Superior temporal gyrus (tissue), 1 donor: ENCODE measurements around the gene MMP12.

Experiments used
- DNase-seq: peaks from one replicate; pipeline ENCODE4 v3.0.0-alpha.2; 2016; ENCODE audit errors: extremely low spot score

The MMP12 gene

DNA sequence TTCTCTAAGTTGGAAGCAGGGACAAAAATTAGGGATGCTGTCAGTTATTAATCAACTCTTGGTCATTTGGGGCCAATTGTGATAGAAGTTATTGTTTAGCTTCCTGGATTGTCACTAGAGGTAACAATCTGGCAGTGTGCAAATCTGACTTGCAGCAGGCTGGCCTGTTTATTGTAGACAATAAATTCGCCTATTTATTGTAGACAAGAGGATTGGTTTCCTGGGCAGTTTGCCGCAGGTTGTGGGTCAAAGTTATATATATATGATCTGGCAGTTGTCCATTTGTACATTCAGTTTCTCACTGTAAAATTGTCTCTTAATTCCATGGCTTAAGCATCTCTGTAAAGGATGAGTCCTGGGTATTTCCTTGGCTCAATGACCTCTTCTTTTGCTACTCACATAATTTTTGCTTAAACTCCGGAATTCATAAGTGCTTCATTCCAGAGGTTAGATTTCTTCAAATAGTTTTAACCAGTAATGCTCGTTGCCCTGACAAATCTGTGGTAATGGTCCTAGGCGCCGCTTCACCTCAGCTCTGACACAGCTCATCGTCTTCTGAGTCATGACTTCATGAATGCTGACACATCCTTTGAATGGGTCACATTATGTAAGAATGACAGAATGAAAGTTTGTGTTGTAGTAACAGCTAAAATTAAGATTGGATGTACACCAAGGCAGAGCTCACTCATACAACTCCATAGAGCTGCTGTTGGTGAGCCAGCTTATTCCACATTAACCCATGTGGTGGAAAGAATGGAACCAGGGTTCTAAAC, 23.6 kb downstream of the MMP12 start:
- no peak for DNase-seq

DNA sequence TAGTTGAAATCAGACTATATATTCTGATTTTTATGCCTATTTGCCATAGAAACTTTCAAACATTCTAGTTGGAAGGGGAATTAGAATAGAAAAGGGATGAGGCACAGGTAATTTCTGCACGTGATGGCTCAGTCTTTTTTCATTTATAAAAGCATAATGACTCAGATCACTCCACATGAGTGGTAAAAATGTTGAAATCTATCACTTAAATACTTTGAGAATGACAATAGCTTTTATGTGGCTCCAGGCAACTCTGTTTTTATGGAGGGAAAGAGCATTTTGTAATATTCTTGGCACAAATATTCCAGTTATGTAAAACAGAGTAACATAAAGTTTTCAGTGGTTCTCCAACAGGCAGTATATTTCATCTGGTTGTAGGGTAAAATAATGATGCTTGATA, 25.5 kb downstream of the MMP12 start:
- DNase-seq, result no peak

DNA sequence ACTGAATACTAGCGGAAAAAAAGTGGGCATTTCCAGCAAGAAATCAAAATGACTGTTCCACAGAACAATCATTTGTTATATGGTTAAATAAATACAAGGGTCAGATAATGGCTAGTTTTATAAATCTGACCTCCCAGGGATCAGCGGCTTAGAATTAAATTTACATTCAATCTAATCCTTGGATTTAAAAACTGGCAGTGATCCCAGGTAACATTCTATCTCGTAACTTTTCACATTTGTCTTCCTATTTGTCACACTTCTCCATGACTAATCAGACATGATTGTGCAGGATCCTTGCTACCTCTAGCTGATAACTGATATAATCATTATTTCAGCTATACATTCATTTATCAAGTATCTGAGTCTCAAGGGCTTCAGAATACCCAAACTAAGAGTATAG, 28.5 kb downstream of the MMP12 start:
- DNase-seq, result no peak

- no peak for DNase-seq
Observed at GRCh38 chr11:102843489-102843888, 31.3 kb downstream of the MMP12 start, which contains the start of gene MMP3. Gene MMP3, minus strand, starts transcription at chr11:102843609. Its CDS starts 63 bp downstream, at chr11:102843546.

DNA sequence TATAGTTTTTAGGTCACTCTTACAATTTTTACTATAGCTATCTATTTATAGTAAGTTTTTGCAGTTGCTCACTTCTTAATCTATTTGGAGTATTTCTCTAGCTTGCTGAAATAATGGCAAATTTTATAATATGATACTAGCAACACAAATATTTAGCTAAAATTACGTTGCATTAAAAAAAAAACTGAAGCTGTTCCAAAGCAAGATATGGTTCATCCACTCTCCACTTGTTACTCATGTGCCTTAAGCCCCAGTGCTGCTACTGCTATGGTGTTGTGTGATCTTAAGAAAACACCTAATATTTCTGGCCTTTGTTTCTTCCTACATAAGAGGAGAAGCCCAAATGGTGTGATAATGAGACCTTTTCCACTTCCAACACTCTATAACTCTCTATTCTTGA, 31.9 kb downstream of the MMP12 start:
- DNase-seq, result no peak

GRCh38 chr11:102840018-102840417, 34.8 kb downstream of the MMP12 start:
- DNase-seq, result no peak

- DNase-seq, result no peak
Observed at GRCh38 chr11:102837646-102838045, 37.1 kb downstream of the MMP12 start.

- DNase-seq, result no peak
Observed at GRCh38 chr11:102837156-102837555, 37.6 kb downstream of the MMP12 start.

DNA sequence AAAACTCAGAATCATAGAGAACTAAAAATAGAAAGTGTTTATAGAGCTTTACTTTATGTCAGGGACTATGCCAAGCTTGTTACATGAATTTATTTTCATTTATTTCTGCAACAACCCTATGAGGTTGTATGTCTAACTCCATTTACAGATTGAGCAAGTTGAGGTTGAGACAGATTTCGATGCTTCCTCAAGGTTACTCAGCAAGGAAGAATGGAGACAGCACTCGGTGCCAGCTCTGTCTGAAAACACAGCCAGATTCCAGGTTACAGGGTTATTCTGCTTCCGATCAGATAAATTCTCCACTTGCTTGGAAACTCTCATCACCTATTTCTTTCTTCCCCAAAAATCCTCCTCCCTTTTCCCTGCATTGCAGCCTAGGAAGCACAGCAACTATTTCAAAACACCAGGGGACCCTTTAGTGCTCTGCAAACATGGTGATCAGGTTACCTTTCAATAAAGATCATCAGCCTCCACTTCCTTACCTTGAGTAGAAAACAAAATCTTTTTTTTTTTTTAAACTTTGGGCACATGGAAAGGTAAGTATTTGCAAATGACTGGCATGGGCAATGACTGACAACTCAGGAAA, 38.4 kb downstream of the MMP12 start:
- no peak for DNase-seq

- DNase-seq, result no peak
Observed at GRCh38 chr11:102833731-102834130, 41.1 kb downstream of the MMP12 start.

DNA sequence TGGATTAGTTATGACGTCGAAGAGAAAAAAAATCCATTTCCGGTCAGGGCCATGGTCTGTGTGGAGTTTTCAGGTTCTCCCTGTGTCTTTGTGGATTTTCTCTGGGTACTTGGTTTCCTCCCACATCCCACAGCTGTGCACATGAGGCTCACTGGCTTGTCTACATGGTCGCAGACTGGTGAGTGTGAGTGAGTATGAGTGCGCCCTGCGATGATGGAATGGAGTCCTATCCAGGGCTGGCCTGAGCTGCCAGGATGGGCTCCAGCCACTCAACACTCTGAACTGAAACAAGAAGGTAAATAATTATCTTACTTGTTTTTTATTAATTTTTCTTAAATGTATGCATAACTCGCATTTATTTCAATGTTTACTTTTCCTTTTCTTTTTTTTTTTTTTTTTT, 42.2 kb downstream of the MMP12 start:
- DNase-seq, result no peak

DNA sequence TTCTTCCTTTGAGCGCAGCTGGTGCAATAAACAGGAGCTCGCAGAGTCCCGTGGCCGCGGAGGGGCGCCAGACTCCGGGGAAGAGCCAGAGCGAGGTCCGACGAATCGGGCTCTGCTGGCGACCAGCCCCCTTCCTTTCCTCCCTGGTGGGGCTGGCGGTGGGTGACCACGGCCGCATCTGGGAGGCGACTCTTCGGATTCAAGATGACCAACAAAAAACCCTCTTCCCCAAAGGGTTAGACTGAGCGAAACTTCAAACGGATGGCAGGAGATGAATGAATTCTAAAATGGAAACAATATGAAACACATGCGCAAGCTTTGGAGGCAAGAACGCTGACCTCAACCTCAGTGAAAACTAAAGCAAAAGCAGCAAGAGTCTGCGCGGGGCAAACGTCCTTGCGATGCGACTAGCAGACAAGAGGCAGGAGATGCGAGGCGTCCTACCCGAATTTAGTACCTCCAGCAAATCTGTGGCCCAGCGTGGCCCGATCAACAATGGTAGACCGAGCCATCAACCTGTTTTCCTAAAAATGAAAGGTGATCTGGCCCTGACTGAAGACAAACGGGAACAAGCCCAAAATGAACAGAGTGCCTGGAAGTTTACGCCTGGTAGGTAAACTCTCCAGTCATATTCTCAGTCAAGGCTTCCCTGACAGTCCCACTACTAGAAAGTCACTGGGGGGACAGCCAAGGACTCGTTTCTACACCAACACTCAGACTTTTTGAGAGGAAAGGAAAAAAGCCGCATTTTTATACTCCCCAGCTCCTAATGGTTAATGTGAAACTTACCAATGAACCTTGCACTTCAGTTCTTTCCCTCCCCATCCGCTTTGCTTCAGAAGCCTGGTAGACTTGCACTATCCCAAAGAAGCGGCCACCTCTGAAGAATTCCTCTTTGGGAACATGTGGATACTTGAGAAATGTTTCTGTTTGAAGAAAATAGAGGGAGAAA, 43.0 kb downstream of the MMP12 start:
- no peak for DNase-seq

- DNase-seq, result no peak
Observed at GRCh38 chr11:102831128-102831488, 43.7 kb downstream of the MMP12 start.

DNA sequence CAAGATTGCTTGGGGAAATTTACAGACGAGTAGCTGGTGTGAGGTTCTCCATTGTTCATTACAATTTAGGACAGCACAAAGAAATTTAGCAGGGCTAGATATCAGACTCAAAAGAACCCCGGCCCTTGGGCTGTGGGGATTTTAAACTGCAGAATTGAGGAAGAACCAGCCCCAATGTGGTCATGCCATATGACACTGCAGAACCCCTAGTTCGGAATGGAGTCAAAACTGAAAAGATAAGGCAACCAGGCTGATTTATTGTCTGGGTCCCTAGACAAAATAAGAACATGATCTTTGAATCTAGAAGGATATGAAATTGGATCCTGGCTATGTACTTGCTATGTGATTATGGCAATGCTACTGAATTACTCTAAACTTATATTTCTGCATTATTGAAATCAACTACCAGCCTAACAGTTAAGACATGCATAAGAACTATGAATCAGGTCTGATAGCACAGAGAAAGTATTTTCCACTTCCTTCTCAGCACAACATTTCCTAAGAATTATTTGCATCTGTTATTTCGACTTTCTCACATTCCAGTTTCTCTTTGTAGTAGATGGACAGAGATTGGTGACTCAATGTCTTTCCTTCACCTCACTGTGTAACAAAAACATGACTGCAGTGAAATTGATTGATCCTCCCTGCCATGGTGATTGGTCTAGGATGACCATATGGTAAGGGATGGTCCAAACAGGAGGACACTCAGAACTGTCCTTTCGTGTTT, 44.6 kb downstream of the MMP12 start:
- no peak for DNase-seq

GRCh38 chr11:102829316-102830000, 45.3 kb downstream of the MMP12 start:
- no peak for DNase-seq

DNA sequence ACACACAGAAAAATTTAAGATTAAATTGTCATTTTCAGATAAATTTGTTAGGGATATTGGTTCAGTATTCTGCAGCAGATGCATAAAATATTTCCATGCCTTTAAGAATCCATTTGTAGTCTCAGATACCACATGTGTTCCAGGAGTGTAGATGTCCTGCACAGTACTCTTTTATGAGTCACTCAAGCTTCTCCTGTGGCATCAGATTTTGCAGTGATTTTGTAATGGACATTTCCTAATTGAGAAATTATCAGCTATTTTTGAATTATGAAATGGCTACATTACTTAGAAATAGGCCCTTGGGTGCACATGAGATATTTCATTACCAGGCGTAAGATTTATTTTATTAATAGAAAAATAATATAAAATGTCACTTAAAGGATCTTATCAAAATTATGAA, 50.2 kb downstream of the MMP12 start:
- no peak for DNase-seq

DNA sequence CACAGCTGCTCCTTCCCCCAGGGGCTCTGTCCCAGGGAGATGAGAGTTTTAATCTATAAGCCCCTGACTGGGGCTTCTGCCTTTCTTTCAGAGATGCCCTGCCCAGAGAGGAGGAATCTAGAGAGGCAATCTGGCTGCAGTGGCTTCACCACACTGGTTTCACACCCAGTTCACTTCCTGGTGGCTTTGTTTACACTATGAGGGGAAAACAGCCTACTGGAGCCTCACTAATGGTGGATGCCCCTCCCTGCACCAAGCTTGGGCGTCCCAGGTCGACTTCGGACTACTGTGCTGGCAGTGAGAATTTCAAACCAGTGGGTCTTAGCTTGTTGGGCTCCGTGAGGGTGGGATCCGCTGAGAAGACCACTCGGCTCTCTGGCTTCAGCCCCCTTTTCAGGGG, 55.3 kb downstream of the MMP12 start:
- DNase-seq, result no peak

GRCh38 chr11:102813484-102813883, 61.3 kb downstream of the MMP12 start:
- DNase-seq, result no peak
